IMR-90 (cell line): ENCODE results near the gene SLC38A6. TPM values are rescaled to one million over a fixed set of nuclear protein-coding genes. Genes with fewer than 3 reads are reported as not detected.

ENCODE experiments used
- ATAC-seq: fragments of 200-7000 bp; cut with Tn5 transposase; 2 replicates; pipeline ENCODE4 v1.9.1; 2020; ENCODE audit warnings: low read depth, mild to moderate bottlenecking, moderate library complexity
- BruUV-seq: library from RNA; stranded (reverse); fragments of 400-500 nt; replicated peaks from 2 replicates; lab custom pipeline; 2021; lab: Mats Ljungman, UMichigan
- CTCF ChIA-PET: fragments of 300-600 bp; formaldehyde crosslinking; extraction: SDS; loops from one replicate; lab custom pipeline; 2021; ENCODE audit warnings: antibody characterized with exemption; lab: Yijun Ruan, JAX
- POLR2A ChIA-PET: fragments of 300-600 bp; sonication (Branson Sonifier 250); formaldehyde crosslinking; loops from one replicate; lab custom pipeline; 2022; ENCODE audit warnings: antibody characterized with exemption; ENCODE audit not compliant: unreplicated experiment; lab: Charles Lee
- DNase-seq: peaks from one replicate; pipeline ENCODE4 v3.0.0; 2013
- H2AFZ ChIP-seq: replicated peaks from 2 replicates; pipeline ENCODE3; 2013; ENCODE audit warnings: low read length, mild to moderate bottlenecking; ENCODE audit not compliant: poor library complexity
- H2AK5ac ChIP-seq: 2 replicates; pipeline ENCODE4 v1.6.1; 2013; ENCODE audit warnings: low read depth, low read length, inconsistent platforms
- H2AK9ac ChIP-seq: replicated peaks from 2 replicates; pipeline ENCODE3; 2013; ENCODE audit warnings: mild to moderate bottlenecking, low read depth, low read length, moderate library complexity; ENCODE audit not compliant: poor library complexity
- H2BK120ac ChIP-seq: 2 replicates; pipeline ENCODE4 v1.6.1; 2013; ENCODE audit warnings: low read depth, low read length, inconsistent platforms
- H2BK15ac ChIP-seq: 3 replicates; pipeline ENCODE4 v1.6.1; 2013; ENCODE audit warnings: low read depth, low read length, inconsistent platforms
- H2BK20ac ChIP-seq: 2 replicates; pipeline ENCODE4 v1.6.1; 2013; ENCODE audit warnings: low read depth, mild to moderate bottlenecking, inconsistent platforms, low read length, moderate library complexity
- H2BK5ac ChIP-seq: 2 replicates; pipeline ENCODE4 v1.6.1; 2013; ENCODE audit warnings: mild to moderate bottlenecking, low read depth, low read length, inconsistent platforms; ENCODE audit not compliant: poor library complexity, severe bottlenecking
- H3K14ac ChIP-seq: replicated peaks from 2 replicates; pipeline ENCODE4 v1.6.1; 2013; ENCODE audit warnings: low read depth, low read length, inconsistent platforms
- H3K18ac ChIP-seq: 2 replicates; pipeline ENCODE4 v1.6.1; 2013; ENCODE audit warnings: low read depth, low read length, control low read depth
- H3K23ac ChIP-seq: 2 replicates; pipeline ENCODE4 v1.6.1; 2013; ENCODE audit warnings: low read depth, low read length, inconsistent platforms
- H3K27ac ChIP-seq: 2 replicates; pipeline ENCODE4 v1.5.1; 2013; ENCODE audit warnings: mild to moderate bottlenecking, control low read depth, low read length; ENCODE audit not compliant: insufficient read depth
- H3K27me3 ChIP-seq: 2 replicates; pipeline ENCODE4 v1.6.1; 2013; ENCODE audit warnings: low read length; ENCODE audit not compliant: control insufficient read depth, insufficient read depth
- H3K36me3 ChIP-seq: 2 replicates; pipeline ENCODE4 v1.6.1; 2013; ENCODE audit warnings: low read length, mixed read lengths; ENCODE audit not compliant: control insufficient read depth, insufficient read depth
- H3K4ac ChIP-seq: 2 replicates; pipeline ENCODE4 v1.6.1; 2013; ENCODE audit warnings: low read depth, low read length, inconsistent platforms
- H3K4me1 ChIP-seq: 2 replicates; pipeline ENCODE4 v1.6.1; 2013; ENCODE audit warnings: low read length, mixed read lengths; ENCODE audit not compliant: control insufficient read depth, insufficient read depth
- H3K4me2 ChIP-seq: 2 replicates; pipeline ENCODE4 v1.6.1; 2013; ENCODE audit warnings: low read depth, mild to moderate bottlenecking, control low read depth, low read length, moderate library complexity
- H3K4me3 ChIP-seq: 2 replicates; pipeline ENCODE4 v1.5.1; 2013; ENCODE audit warnings: low read depth, mild to moderate bottlenecking, control low read depth, low read length, moderate library complexity; ENCODE audit not compliant: insufficient read depth
- H3K56ac ChIP-seq: 2 replicates; pipeline ENCODE4 v1.6.1; 2013; ENCODE audit warnings: low read length, inconsistent platforms; ENCODE audit not compliant: insufficient read depth; ENCODE audit errors: extremely low read depth
- H3K79me1 ChIP-seq, 2 experiments: 2 replicates each; pipeline ENCODE4 v1.6.1; 2013; ENCODE audit warnings: low read length in 2 of 2, inconsistent platforms in 1 of 2, low read depth in 1 of 2
- H3K9ac ChIP-seq: 2 replicates; pipeline ENCODE4 v1.6.1; 2013; ENCODE audit warnings: low read depth, low read length, control low read depth
- H3K9me1 ChIP-seq: 2 replicates; pipeline ENCODE4 v1.6.1; 2013; ENCODE audit warnings: low read length, inconsistent platforms; ENCODE audit not compliant: insufficient read depth
- H3K9me3 ChIP-seq: 2 replicates; pipeline ENCODE4 v1.6.1; 2013; ENCODE audit warnings: low read length; ENCODE audit not compliant: control insufficient read depth, insufficient read depth
- H4K20me1 ChIP-seq: 2 replicates; pipeline ENCODE4 v1.6.1; 2013; ENCODE audit warnings: low read length, inconsistent platforms; ENCODE audit not compliant: insufficient read depth
- H4K5ac ChIP-seq: 2 replicates; pipeline ENCODE4 v1.6.1; 2013; ENCODE audit warnings: mild to moderate bottlenecking, low read depth, low read length, control low read depth
- H4K8ac ChIP-seq, 2 experiments: 2 replicates each; pipeline ENCODE4 v1.6.1; 2013; ENCODE audit warnings: low read depth in 2 of 2, low read length in 2 of 2, control low read depth in 1 of 2, inconsistent platforms in 1 of 2
- H4K91ac ChIP-seq: 2 replicates; pipeline ENCODE4 v1.6.1; 2013; ENCODE audit warnings: low read depth, low read length, inconsistent platforms; ENCODE audit not compliant: insufficient read depth
- ELK1 ChIP-seq: fragments of 150-350 bp; IDR thresholded peaks from 2 replicates; pipeline ENCODE4 v1.6.1; 2016; ENCODE audit warnings: low read depth, mild to moderate bottlenecking, low read length, moderate library complexity, borderline replicate concordance
- MAZ ChIP-seq: IDR thresholded peaks from 2 replicates; pipeline ENCODE4 v1.6.1; 2012; ENCODE audit warnings: low read depth, mild to moderate bottlenecking, low read length, improper control_type of control experiment, moderate library complexity, borderline replicate concordance
- RCOR1 ChIP-seq: IDR thresholded peaks from 2 replicates; pipeline ENCODE4 v1.6.1; 2012; ENCODE audit warnings: mild to moderate bottlenecking, low read length, improper control_type of control experiment; ENCODE audit not compliant: insufficient replicate concordance
- RFX5 ChIP-seq: IDR thresholded peaks from 2 replicates; pipeline ENCODE4 v1.8.0; 2012; ENCODE audit warnings: low read depth, mild to moderate bottlenecking, low read length, moderate library complexity
- SMC3 ChIP-seq: fragments of 150-350 bp; IDR thresholded peaks from 2 replicates; pipeline ENCODE4 v1.6.1; 2016; ENCODE audit warnings: low read depth, mild to moderate bottlenecking, antibody characterized with exemption, low read length, moderate library complexity
- WGBS, 2 experiments: methylation state at CpG; one replicate each; pipeline versions ENCODE4 v1.1.5 to v1.1.7; 2013; ENCODE audit warnings: missing lambda C conversion rate in 2 of 2; ENCODE audit not compliant: insufficient read length in 1 of 2; ENCODE audit errors: extremely low coverage in 2 of 2; 5-methylcytosine and 5-hydroxymethylcytosine counted together
- dilution Hi-C: fragments of 300-500 bp; cut with HindIII; formaldehyde crosslinking; loops from one replicate; pipeline ENCODE4 v1.14.3; 2018; ENCODE audit warnings: low sequenced_read_pairs; ENCODE audit not compliant: unreplicated experiment
- in situ Hi-C: fragments of 300-500 bp; cut with MboI; formaldehyde crosslinking; loops from 3 replicates; pipeline ENCODE4 v1.14.3; 2019; ENCODE audit warnings: low sequenced_read_pairs, inconsistent platforms, mixed read lengths
- intact Hi-C: fragments of 100-400 bp; cut with micrococcal nuclease; formaldehyde crosslinking; loops from 2 replicates; pipeline ENCODE4 v1.10.0; 2022
- polyA plus RNA-seq, 3 experiments: library from polyadenylated mRNA; depleted of rRNA; stranded (reverse); fragments of >200 nt; gene quantifications; 2 replicates each; pipeline ENCODE4 v1.2.3, GENCODE V29; 2012; ENCODE audit warnings: low replicate concordance in 1 of 3
- total RNA-seq: library from RNA; depleted of rRNA; stranded (reverse); fragments of >200 nt; gene quantifications from 2 replicates; pipeline ENCODE4 v1.2.3, GENCODE V29; 2012

Gene SLC38A6
- total and polyA plus RNA-seq, 2 of the 4 experiments (the other 2 are of a cell fraction), result 15.5 to 18.3 TPM

GRCh38 chr14:60956202-60956601 is 24.8 kb upstream of the SLC38A6 start:
- ATAC-seq (no peak), DNase-seq (no peak)
- H3K27ac ChIP-seq, result no peak overlapping the region
- no peak overlapping the region for H4K8ac ChIP-seq
- H3K9me1 ChIP-seq, result no peaks in the 10 kb centered on the region
- H2AK5ac ChIP-seq, result no peak overlapping the region
- H2BK20ac ChIP-seq, result no peak overlapping the region
- ChIA-PET CTCF (no interaction called here), POLR2A (no interaction called here)
- no peak overlapping the region for H2BK120ac ChIP-seq
- TF ChIP-seq SMC3 (no peak), MAZ (no peak), ELK1 (no peak), RFX5 (no peak), RCOR1 (no peak)
- H3K36me3 ChIP-seq, result no peaks in the 10 kb centered on the region
- no peak overlapping the region for H4K5ac ChIP-seq
- H3K27me3 ChIP-seq, result no peaks in the 10 kb centered on the region
- BruUV-seq, result no TSS peak
- dilution Hi-C loops, result no loop called here
- H3K56ac ChIP-seq, result no peak overlapping the region
- H3K79me1 ChIP-seq, result peaks cover 13 to 25% of the 10 kb centered on the region in 2 experiments
- H2BK5ac ChIP-seq, result no peak overlapping the region
- H3K4me3 ChIP-seq, result no peak overlapping the region
- no peak overlapping the region for H3K9ac ChIP-seq
- in situ Hi-C loops, result no loop called here
- H3K18ac ChIP-seq, result no peak overlapping the region
- no peak overlapping the region for H2BK15ac ChIP-seq
- WGBS, 2 experiments, result no CpG with 5 or more reads among the region's 4 CpGs
- H3K23ac ChIP-seq, result no peak overlapping the region
- peaks cover 20% of the 10 kb centered on the region for H3K9me3 ChIP-seq
- no peak overlapping the region for H3K4me2 ChIP-seq
- H3K4ac ChIP-seq, result no peak overlapping the region
- intact Hi-C loops, result no loop called here
- H2AK9ac ChIP-seq, result no peak overlapping the region
- no peak overlapping the region for H2AFZ ChIP-seq
- H3K14ac ChIP-seq, result no peak overlapping the region
- no peak overlapping the region for H4K91ac ChIP-seq
- H3K4me1 ChIP-seq, result no peaks in the 10 kb centered on the region; the same call in 1 of the 2 replicates
- H4K20me1 ChIP-seq, result no peaks in the 10 kb centered on the region
